ENCODE data around the gene PPP1R3D.

DNA sequence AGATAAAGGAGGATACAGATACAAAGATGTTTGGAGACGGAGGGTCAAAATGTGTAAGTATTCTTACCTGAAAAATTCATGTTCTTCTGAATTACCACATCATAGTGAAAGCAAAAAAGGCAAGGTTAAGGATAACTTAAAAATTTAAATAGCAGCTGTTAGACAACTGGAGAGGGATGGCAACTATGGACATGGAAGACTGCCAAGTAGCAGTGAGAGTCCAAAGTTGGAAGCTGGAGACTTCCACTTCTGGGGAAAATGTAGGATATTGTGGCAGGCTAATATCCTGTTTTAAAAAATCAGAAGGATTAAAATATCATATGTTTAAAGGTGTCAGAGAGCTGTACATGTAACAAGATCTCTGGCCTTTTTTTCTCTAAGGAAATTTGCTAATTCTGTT lies 36.5 kb downstream of the PPP1R3D start:
- TF ChIP-seq EZH2 (IDR thresholded peaks at IDR 0.05), result no peak
- TF ChIP-seq, protein P1, sequence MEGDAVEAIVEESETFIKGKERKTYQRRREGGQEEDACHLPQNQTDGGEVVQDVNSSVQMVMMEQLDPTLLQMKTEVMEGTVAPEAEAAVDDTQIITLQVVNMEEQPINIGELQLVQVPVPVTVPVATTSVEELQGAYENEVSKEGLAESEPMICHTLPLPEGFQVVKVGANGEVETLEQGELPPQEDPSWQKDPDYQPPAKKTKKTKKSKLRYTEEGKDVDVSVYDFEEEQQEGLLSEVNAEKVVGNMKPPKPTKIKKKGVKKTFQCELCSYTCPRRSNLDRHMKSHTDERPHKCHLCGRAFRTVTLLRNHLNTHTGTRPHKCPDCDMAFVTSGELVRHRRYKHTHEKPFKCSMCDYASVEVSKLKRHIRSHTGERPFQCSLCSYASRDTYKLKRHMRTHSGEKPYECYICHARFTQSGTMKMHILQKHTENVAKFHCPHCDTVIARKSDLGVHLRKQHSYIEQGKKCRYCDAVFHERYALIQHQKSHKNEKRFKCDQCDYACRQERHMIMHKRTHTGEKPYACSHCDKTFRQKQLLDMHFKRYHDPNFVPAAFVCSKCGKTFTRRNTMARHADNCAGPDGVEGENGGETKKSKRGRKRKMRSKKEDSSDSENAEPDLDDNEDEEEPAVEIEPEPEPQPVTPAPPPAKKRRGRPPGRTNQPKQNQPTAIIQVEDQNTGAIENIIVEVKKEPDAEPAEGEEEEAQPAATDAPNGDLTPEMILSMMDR (IDR thresholded peaks at IDR 0.05), result no peak
